Measurements from ENCODE around the gene SYCE3.

Gene SYCE3

DNA sequence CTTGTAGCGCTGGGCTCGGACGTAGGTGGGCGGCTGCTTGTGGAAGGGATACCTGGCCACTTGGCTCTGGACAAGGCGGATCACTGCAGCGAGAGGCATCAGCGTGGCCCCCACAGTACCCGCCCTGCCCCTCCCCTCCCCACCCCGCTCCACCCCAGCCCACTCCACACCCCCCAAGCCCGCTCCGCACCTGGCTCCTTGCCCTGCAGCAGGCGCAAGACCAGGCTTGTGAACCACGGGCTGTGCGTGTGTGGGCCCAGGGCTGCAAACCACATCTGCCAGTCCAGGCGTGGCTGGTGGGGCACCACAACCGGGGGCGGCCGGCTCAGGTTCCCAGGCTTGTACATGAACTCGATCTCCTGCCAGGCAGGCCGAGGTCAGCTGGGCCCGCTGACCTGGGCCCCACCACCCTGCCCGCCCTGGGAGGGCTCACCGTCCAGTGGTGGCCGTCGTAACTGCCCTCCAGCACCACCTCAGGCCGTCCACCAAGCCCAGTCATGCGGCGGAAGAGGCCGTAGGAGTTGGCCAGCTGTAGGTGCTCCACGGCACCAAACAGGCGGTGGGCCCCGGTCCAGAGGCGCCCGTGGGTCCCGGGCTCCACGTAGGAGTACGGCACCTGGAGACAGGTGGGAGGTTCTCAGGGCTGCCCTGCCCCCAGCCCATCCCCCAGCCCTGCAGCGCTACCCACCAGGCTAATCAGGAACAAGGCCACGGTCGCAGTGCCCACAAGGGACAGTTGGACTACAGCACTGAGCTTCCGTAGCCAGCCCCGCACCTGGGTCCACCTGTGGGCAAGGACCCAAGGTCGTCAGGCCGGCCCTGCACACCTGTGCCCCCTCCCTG lies 58.1 kb downstream of the SYCE3 start:
- no peak for DNase-seq (ENCODE audit: low read depth in 2 of 2)
- no peak overlapping the region for H3K4me3 ChIP-seq (replicated peaks in 1 of 2; ENCODE audit: low read depth in 2 of 2, low read length in 2 of 2)
- TF ChIP-seq, protein P1, sequence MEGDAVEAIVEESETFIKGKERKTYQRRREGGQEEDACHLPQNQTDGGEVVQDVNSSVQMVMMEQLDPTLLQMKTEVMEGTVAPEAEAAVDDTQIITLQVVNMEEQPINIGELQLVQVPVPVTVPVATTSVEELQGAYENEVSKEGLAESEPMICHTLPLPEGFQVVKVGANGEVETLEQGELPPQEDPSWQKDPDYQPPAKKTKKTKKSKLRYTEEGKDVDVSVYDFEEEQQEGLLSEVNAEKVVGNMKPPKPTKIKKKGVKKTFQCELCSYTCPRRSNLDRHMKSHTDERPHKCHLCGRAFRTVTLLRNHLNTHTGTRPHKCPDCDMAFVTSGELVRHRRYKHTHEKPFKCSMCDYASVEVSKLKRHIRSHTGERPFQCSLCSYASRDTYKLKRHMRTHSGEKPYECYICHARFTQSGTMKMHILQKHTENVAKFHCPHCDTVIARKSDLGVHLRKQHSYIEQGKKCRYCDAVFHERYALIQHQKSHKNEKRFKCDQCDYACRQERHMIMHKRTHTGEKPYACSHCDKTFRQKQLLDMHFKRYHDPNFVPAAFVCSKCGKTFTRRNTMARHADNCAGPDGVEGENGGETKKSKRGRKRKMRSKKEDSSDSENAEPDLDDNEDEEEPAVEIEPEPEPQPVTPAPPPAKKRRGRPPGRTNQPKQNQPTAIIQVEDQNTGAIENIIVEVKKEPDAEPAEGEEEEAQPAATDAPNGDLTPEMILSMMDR (IDR thresholded peaks at IDR 0.05; ENCODE audit: low read depth, low read length): no peak

DNA sequence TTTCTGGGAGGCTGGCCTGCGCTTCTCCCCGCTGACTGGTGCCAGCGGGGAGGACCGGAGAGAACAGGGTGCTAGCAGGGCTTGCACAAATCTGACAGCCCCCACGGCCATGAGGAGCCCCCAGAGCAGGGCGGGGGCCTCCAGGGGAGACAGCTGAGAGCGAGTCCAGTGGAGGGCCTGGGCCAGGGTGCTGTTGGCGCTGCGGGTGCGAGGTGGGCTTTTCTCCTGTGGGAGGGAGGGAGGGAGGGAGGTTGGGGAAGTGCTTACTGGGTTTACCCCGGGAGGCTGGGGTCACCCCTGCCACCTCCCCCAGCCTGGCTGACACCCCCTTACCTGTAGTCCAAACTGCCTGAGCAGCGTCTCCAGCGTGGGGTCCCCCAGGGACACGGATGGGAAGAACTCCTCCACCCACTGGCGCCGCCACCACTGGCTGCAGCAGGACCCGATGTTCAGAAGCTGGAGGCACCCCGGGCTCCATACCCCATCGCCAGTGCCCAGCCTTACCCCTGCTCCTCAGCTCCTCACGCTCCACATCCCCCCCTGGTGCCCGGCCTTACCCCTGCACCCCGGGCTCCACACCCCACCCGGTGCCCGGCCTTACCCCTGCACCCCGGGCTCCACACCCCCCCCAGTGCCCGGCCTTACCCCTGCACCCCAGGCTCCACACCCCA lies 59.1 kb downstream of the SYCE3 start:
- no peak for DNase-seq (ENCODE audit: low read depth in 2 of 2)
- no peak overlapping the region for H3K4me3 ChIP-seq (replicated peaks in 1 of 2; ENCODE audit: low read depth in 2 of 2, low read length in 2 of 2)
- TF ChIP-seq, protein P1 (IDR thresholded peaks at IDR 0.05; ENCODE audit: low read depth, low read length): no peak

DNA sequence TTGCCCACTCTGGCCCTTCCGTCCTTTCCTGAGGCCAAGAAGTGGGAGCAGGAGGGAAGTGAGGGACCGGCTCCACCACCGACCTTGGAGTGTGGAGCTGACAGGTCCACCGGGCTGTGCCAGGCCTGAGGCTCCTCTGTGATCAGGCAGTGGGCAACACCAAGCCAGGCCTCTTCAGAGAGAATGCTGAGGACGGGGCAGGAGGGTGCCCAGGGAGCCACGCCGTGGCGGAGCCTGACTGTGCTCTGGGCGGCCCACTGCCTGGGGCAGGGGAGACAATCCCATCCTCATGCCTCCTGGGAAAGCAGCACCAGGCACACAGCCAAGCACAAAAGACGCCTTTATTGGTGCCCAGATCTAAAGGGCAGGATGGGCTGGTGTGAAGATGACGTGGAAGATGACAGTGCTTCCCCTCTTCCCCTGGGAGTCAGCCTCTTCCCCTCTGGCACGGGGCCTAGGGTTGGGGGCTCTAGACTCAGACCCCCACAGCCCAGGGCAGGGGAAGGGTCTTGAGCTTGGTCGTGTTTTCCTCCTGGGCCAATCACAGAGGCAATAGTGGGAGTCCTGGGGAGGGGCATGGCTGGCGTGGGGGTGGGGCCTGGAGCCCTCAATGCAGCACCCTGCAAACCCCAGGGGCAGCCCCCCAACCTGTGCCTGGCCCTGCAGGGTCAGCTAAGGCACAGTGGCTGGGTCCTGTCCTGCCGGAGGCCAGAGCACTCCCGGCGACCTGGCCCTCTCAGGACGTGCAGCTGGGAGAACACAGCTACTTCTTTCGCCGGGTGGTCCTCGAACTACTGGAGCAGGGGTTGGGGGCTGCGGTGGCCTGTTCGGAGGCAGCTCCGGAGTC lies 59.9 kb downstream of the SYCE3 start:
- TF ChIP-seq, protein P1 (IDR thresholded peaks at IDR 0.05; ENCODE audit: low read depth, low read length): no peak

DNA sequence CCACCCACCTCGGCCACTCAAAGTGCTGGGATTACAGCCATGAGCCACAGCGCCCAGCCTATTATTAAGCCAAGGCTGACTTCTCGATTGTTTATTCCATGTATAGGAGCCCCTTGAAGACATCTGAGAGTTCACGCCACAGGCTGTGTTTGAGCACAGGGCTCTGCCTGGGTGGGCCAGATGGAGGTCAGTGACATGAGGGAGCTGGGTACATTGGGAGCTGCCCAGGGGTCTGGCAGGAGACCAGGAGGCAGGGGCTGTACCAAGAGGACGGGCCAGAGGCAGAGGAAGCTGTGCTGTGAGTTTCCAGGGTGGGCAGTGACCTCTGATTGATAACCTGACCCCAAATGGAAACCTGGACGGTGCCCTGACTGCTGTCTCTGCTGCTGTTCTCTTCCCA lies 60.6 kb downstream of the SYCE3 start:
- no peak overlapping the region for H3K4me3 ChIP-seq (replicated peaks in 1 of 2; ENCODE audit: low read depth in 2 of 2, low read length in 2 of 2)
- no peak for DNase-seq (ENCODE audit: low read depth in 2 of 2)
- TF ChIP-seq, protein P1 (IDR thresholded peaks at IDR 0.05; ENCODE audit: low read depth, low read length): no peak

More for the DNA sequence above, 59.9 kb downstream of the SYCE3 start:
- H3K4me3 ChIP-seq (replicated peaks in 1 of 2; ENCODE audit: low read depth in 2 of 2, low read length in 2 of 2): no peak overlapping the region
- no peak for DNase-seq (ENCODE audit: low read depth in 2 of 2)

All from cardiac fibroblast (primary cell).